ENCODE results near the gene C1QTNF3. TPM values are rescaled to one million over a fixed set of nuclear protein-coding genes. Genes with fewer than 3 reads are reported as not detected.

Gene C1QTNF3
- total and polyA plus RNA-seq, 10 donors: 2.7 to 10.7 (median 6.4) TPM

- WGBS, 5 donors: 69 to 81% (median 76%) methylated on average over 2 of the region's 2 CpGs
- Histone ChIP-seq H3K4me1 (peaks cover 0 to 9% (median 0%) of the 10 kb centered on the region in 6 donors), H3K27ac (no peak overlapping the region), H3K4me3 (no peak overlapping the region), H3K9me3 (no peaks in the 10 kb centered on the region), H3K27me3 (replicated peaks in 1 of 7) (no peaks in the 10 kb centered on the region), H3K36me3 (peaks cover 0 to 56% (median 1%) of the 10 kb centered on the region in 6 donors)
- TF ChIP-seq POLR2A (IDR thresholded peaks at IDR 0.05) (no peak), POLR2AphosphoS5 (IDR thresholded peaks at IDR 0.05) (no peak)
- TF ChIP-seq, protein P1, sequence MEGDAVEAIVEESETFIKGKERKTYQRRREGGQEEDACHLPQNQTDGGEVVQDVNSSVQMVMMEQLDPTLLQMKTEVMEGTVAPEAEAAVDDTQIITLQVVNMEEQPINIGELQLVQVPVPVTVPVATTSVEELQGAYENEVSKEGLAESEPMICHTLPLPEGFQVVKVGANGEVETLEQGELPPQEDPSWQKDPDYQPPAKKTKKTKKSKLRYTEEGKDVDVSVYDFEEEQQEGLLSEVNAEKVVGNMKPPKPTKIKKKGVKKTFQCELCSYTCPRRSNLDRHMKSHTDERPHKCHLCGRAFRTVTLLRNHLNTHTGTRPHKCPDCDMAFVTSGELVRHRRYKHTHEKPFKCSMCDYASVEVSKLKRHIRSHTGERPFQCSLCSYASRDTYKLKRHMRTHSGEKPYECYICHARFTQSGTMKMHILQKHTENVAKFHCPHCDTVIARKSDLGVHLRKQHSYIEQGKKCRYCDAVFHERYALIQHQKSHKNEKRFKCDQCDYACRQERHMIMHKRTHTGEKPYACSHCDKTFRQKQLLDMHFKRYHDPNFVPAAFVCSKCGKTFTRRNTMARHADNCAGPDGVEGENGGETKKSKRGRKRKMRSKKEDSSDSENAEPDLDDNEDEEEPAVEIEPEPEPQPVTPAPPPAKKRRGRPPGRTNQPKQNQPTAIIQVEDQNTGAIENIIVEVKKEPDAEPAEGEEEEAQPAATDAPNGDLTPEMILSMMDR (IDR thresholded peaks at IDR 0.05 in 8 of 11, conservative IDR thresholded peaks at IDR 0.05 in 3 of 11): no peak
- DNase-seq: no peak
- intact Hi-C loops (cut with DNase I; ENCODE audit: low total_unique reads): no loop called here
These were observed 21.7 kb downstream of the C1QTNF3 start for GRCh38 chr5:34021334-34021733.

- TF ChIP-seq, protein P1 (IDR thresholded peaks at IDR 0.05 in 8 of 11, conservative IDR thresholded peaks at IDR 0.05 in 3 of 11): no peak
- no peak for TF ChIP-seq POLR2A (IDR thresholded peaks at IDR 0.05)
- TF ChIP-seq POLR2AphosphoS5 (IDR thresholded peaks at IDR 0.05): no peak
- DNase-seq: no peak
These were observed 22.3 kb downstream of the C1QTNF3 start for GRCh38 chr5:34020726-34021125.

GRCh38 chr5:34017254-34017653 is 25.8 kb downstream of the C1QTNF3 start:
- H3K27me3 ChIP-seq (replicated peaks in 1 of 7): no peaks in the 10 kb centered on the region
- peaks cover 0 to 27% (median 0%) of the 10 kb centered on the region in 6 donors for H3K36me3 ChIP-seq
- no peaks in the 10 kb centered on the region for H3K9me3 ChIP-seq
- TF ChIP-seq POLR2A (IDR thresholded peaks at IDR 0.05) (no peak), POLR2AphosphoS5 (IDR thresholded peaks at IDR 0.05) (no peak)
- TF ChIP-seq, protein P1 (IDR thresholded peaks at IDR 0.05 in 8 of 11, conservative IDR thresholded peaks at IDR 0.05 in 3 of 11): no peak
- intact Hi-C loops (cut with DNase I; ENCODE audit: low total_unique reads): no loop called here
- peaks cover 0 to 6% (median 0%) of the 10 kb centered on the region in 6 donors for H3K4me1 ChIP-seq
- H3K4me3 ChIP-seq: no peak overlapping the region
- H3K27ac ChIP-seq: no peak overlapping the region
- 86 to 99% (median 97%) methylated on average over 2 of the region's 2 CpGs for WGBS, 5 donors
- DNase-seq: no peak

More at GRCh38 chr5:34020726-34021125, 22.3 kb downstream of the C1QTNF3 start:
- WGBS, 5 donors: 97 to 100% (median 100%) methylated on average over 1 of the region's 1 CpG
- Histone ChIP-seq H3K27ac (no peak overlapping the region), H3K27me3 (replicated peaks in 1 of 7) (no peaks in the 10 kb centered on the region), H3K4me1 (peaks cover 0 to 9% (median 0%) of the 10 kb centered on the region in 6 donors), H3K4me3 (no peak overlapping the region), H3K9me3 (no peaks in the 10 kb centered on the region), H3K36me3 (peaks cover 0 to 52% (median 1%) of the 10 kb centered on the region in 6 donors)
- intact Hi-C loops (cut with DNase I; ENCODE audit: low total_unique reads): no loop called here

DNA sequence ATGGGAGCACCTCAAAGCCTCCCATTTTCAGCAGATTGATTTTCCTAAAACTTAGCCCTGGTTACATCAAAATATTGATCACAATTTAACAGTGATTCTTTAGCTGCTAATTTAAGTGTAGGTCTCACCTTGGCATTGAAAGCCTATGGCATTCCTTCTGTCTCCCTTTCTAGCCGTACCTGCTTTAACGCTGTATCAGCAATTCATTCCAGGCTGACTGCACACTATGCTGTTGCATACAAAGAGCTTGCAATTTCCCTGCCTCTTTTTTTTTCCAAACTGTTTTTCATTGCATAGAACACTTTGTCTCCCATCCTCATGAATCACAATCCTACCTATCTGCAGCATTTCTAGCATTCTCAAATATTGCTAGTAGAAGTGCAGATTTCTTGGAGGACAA is 26.3 kb downstream of the C1QTNF3 start:
- peaks cover 0 to under 1% (median 0%) of the 10 kb centered on the region in 6 donors for H3K4me1 ChIP-seq
- no peaks in the 10 kb centered on the region for H3K9me3 ChIP-seq
- TF ChIP-seq POLR2AphosphoS5 (IDR thresholded peaks at IDR 0.05) (no peak), POLR2A (IDR thresholded peaks at IDR 0.05) (no peak)
- TF ChIP-seq, protein P1 (IDR thresholded peaks at IDR 0.05 in 8 of 11, conservative IDR thresholded peaks at IDR 0.05 in 3 of 11): no peak
- DNase-seq: no peak
- 86 to 97% (median 96%) methylated on average over 2 of the region's 2 CpGs for WGBS, 5 donors
- intact Hi-C loops (cut with DNase I; ENCODE audit: low total_unique reads): no loop called here
- H3K36me3 ChIP-seq: peaks cover 0 to 27% (median 0%) of the 10 kb centered on the region in 6 donors
- H3K4me3 ChIP-seq: no peak overlapping the region
- H3K27me3 ChIP-seq (replicated peaks in 1 of 7): no peaks in the 10 kb centered on the region
- H3K27ac ChIP-seq: no peak overlapping the region
